NCI-H1436 (cell line): ENCODE results near the gene FKBP8.
A peak's percentile ranks its signal among the peaks of the same experiment; 100 is the strongest.

Experiments used
- DNase-seq: peaks from one replicate; lab custom pipeline; 2025; lab: John Stamatoyannopoulos, UW

FKBP8 gene

GRCh38 chr19:18483119-18483890 is 60.1 kb downstream of the FKBP8 start:
- peak; percentile 51 for DNase-seq
